ENCODE results near the gene TTC21B.

DNA sequence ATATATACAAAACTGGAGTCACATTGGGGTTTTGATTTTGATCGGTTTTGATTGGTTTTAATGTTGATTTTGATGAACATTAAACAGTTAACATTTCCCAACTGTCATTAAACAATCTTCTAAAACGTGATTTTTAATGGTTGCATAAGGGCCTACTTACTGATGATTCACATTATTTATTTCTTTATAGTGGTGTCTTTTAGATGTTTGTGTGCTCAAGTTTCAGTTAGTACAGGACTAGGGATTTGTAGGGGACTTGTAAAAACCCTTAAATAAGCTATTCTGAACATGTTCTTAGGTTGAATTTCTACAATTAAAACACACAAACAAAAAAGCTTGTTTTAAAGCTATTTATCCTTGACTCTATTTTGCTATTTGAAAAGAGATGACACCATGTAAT lies 61.6 kb downstream of the TTC21B start:
- TF ChIP-seq POLR2A (IDR thresholded peaks at IDR 0.05; ENCODE audit: low read depth, low read length) (no peak), POLR2AphosphoS5 (IDR thresholded peaks at IDR 0.05; ENCODE audit: low read depth, low read length) (no peak), TAF1 (IDR thresholded peaks at IDR 0.05; ENCODE audit: low read depth, low read length) (no peak)

Measured in GM12891 (cell line).